Globus pallidus (tissue), 1 donor: ENCODE measurements around the gene NUP98.
"Not testable (repeated sequence)": the region's sequence is repeated elsewhere in the genome, so short reads cannot be mapped to it uniquely, and the experiment has no call there.

ENCODE experiments used
- DNase-seq: peaks from one replicate; pipeline ENCODE4 v3.0.0-alpha.2; 2015; ENCODE audit warnings: low spot score

Gene NUP98

DNA sequence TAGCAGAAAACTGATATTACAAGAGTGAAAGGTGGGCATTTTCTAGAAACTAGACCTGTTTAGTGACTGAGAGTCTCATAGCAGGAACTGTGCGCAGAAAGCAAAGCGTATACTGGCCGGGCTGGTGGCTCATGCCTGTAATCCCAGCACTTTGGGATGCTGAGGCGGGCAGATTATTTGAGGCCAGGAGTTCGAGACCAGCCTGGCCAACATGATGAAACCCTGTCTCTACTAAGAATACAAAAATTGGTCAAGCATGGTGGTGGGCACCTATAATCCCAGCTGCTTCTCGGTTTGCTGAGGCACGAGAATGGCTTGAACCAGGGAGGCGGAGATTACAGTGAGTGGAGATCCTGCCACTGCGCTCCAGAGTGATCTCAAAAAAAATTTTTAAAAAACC is 1.8 kb upstream of the NUP98 start:
- DNase-seq: no peak

DNA sequence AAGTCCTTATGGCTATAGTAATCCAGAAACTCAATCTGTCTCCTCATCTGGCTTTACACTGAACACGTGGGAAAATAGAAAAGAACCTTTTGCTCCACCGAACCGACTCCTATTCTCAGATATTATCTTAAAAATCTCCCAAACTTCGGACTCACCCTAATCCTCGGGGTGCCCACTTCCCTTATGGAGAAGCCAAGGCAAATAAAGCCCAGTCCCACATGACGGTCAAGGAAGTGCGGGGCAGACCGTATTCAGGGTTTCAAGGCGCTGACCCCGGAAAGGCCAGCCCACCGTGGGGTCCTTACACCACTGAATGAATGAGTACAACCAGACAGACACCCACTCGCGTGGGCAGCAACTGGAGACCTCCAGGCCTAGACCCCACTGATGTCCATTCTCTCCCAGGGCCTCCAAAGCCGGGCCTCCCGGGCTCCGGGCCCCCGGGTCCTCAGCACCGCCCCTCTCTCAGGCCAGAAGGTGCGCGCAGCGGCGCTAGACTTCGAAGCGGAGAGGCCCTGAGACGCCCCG is 489 bp downstream of the NUP98 start:
- DNase-seq: no peak

GRCh38 chr11:3796346-3796745 is 1.0 kb downstream of the NUP98 start:
- DNase-seq: no peak

- DNase-seq: no peak
Observed at GRCh38 chr11:3796002-3796311, 1.4 kb downstream of the NUP98 start.

DNA sequence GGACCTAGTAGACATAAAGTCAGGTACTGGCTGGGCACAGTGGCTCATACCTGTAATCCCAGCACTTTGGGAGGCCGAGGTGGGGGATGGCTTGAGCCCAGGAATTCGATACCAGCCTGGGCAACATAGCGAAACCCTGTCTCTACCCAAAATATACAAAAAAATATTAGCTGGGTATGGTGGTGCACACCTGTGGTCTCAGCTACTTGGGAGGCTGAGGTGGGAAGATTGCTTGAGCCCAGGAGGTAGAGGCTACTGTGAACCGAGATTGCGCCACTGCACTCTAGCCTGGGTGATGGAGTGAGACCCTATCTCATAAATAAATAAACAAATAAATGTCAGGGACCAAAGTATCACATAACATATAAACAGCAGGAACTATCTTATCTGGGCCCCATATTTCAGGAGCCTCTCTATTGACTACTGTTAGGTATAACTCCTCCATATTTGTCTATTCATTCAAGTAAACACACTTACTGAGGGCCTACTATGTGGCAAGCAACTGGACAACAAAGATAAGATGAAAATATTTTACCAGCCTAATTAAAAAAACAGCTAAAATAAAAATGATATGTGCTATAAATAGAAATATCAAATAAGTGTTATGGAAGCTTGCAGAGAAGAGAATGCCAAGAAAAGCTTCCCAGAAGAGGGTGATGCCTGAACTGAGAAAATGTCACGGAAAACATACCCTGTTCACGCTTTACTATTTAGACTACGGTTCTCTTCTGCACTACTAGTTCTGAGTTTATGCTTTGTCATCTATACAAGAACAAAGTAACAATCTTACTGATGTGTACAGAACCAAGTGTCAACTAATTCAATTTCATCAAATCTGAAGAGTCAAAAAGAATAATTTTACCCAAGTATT is 2.0 kb downstream of the NUP98 start:
- no peak for DNase-seq

DNA sequence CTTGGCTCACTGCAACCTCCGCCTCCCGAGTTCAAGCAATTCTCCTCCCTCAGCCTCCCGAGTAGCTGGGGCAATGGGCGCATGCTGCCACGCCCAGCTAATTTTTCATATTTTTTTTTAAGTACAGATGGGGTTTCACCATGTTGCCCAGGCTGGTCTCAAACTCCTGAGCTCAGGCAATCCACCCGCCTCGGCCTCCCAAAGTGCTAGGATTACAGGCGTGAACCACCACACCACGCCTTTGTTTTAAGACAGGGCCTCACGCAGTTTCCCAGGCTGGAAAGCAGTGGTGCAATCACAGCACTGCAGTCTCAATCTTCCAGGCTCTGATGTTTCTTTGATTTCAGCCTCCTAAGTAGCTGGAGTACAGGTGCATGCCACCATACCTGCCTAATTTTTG is 3.0 kb downstream of the NUP98 start:
- not testable (repeated sequence) for DNase-seq

GRCh38 chr11:3786781-3787428 is 10.4 kb downstream of the NUP98 start:
- DNase-seq: no peak

DNA sequence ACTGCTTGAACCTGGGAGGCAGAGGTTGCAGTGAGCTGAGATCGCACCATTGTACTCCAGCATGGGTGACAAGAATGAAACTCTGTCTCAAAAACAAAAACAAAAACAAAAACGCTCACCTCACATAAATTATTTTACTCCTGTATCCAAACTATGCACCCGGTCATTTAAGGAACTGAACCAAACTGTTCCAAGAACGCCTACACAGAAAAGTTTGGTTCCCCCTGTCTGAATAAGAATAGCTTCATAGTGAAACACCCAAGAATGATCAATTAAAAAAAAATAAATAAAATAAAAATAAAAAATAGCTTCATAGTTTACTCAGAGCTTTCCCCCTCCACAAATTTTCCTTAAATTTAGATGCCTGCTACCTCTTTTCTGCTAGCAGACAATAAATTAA is 13.7 kb downstream of the NUP98 start:
- no peak for DNase-seq

DNA sequence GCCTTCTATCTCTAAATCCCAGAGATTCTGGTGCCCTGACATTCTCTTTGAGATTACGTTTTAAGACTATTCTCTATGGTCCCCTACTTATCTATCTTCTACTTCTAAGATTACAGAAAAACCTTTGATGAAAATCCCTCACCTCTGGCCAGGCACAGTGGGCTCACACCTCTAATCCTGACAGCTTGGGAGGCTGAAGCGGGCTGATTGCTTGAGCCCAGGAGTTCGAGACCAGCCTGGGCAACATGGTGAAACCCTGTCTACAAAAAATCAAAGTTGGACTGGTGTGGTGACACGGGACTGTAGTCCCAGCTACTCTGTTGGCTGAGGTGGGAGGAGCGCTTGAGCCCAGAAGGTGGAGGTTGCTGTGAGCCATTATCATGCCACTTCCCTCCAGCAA is 14.4 kb downstream of the NUP98 start:
- DNase-seq: no peak

- no peak for DNase-seq
Observed at GRCh38 chr11:3781423-3781822, 15.9 kb downstream of the NUP98 start.

DNA sequence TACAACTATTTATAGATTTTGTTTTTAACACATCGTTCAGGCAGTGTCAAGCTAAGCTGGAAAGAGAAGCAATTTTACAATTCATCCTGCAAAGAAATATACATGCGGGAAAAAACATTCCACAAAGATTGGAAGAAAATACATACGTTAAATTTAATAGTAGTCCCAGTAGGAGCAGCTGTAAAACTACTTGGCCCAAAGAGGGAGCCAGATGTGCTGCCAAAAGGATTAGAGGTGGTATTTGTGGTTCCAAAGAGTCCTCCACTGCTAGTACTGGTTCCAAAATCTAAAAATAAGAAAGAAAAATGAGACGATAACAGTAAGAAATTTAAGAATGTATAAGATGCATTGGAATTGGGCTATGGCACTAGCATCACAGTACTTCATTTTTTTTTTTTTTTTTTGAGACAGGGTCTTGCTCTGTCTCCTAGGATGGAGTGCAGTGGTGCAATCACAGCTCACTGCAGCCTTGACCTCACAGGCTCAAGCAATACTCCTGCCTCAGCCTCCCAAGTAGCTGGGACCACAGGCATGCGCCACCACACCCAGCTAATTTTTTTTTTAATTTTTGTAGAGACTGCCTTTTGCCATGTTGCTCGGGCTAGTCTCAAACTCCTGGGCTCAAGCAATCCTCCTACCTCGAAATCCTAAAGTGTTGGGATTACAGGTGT is 21.5 kb downstream of the NUP98 start:
- DNase-seq: no peak

DNA sequence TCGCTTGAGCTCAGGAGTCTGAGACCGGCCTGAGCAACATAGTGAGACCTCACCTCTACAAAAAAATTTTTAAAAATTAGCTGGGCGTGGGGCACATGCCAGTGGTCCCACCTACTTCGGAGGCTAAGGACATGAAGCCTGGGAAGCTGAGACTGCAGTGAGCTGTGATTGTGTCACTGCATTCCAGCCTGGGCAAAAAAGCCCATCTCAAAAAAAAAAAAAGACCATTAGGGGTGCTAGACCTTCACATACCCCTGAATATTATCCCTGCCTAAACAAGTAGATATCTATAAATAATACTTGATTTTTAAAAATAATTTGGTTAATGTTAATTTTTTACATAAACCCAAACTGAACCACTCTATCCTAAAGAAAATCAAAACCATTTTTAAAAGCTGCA is 24.2 kb downstream of the NUP98 start:
- DNase-seq: no peak

GRCh38 chr11:3767536-3767935 is 29.8 kb downstream of the NUP98 start:
- no peak for DNase-seq

GRCh38 chr11:3766836-3767235 is 30.5 kb downstream of the NUP98 start:
- not testable (repeated sequence) for DNase-seq

DNA sequence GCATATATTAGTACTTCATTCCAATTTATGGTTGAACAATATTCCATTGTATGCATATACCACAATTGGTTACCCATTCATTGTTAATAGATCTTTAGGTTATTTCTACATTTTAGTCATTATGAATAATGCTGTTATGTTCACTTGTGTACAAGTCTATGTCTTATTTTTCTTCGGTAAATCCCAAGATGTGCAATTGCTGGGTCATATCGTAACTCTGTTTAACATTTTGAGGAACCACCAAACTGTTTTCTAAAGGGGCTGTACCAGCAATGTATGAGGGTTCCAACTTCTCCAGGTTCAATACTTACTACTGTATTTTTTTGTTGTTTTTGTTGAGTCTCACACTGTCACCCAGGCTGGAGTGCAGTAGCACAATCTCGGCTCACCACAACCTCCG is 33.1 kb downstream of the NUP98 start:
- DNase-seq: no peak

- no peak for DNase-seq
Observed at GRCh38 chr11:3755151-3755550, 42.2 kb downstream of the NUP98 start.

- no peak for DNase-seq
Observed at GRCh38 chr11:3753110-3753509, 44.2 kb downstream of the NUP98 start.

- no peak for DNase-seq
Observed at GRCh38 chr11:3747704-3748103, 49.6 kb downstream of the NUP98 start.

DNA sequence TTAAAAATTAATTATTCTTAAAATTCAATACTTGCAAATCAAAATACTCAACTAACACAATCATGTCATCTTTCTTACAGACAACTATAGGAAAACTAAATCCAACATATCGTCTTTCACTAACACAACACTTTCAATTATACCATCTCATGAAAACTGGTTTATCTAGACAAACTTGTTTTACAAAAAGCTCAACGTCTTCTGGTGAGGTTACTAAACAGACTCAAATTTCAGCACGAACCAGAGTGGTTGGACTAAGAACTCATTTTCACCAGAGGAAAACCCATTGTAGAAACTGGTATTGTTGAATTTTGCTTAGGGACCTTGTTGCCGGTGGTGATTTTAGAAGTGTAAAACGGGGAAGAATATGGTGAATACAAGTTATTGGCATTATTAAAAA is 52.2 kb downstream of the NUP98 start:
- no peak for DNase-seq

DNA sequence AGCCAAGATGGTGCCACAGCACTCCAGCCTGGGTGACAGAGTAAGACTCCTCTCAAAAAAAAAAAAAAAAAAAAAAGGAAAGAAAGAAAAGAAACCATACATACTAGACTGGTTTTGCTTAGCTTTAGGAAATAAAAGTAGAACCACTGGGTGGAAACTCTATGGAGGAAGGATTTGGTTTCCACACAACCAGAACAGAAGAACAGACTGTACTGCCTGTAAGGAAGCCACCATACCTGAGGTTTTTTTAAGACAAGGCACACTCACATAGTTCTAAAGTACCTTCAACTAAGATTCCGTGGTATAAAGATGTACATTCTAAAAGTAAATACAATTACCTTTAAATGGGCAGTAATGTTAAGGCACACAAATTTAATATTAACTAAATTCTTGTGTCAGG is 58.6 kb downstream of the NUP98 start:
- DNase-seq: no peak

GRCh38 chr11:3738241-3738640 is 59.1 kb downstream of the NUP98 start:
- no peak for DNase-seq

DNA sequence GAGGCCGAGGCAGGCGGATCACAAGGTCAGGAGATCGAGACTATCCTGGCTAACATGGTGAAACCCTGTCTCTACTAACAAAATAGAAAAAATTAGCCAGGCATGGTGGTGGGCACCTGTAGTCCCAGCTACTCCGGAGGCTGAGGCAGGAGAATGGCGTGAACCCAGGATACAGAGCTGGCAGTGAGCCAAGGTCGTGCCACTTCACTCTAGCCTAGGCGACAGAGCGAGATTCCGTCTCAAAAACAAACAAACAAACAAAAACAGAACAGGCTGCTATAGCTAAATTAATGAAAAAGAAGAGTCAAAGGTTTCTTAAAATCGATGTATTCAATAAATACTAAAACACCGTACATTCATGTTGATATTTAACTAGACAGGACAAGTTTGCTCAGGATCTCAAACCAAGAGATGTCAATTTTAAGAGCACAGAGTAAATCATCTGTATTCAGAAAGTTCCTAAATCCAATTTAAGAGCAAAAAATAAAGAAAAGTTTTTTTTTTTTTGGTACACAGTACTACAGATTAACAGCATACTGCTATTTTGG is 59.9 kb downstream of the NUP98 start:
- no peak for DNase-seq

DNA sequence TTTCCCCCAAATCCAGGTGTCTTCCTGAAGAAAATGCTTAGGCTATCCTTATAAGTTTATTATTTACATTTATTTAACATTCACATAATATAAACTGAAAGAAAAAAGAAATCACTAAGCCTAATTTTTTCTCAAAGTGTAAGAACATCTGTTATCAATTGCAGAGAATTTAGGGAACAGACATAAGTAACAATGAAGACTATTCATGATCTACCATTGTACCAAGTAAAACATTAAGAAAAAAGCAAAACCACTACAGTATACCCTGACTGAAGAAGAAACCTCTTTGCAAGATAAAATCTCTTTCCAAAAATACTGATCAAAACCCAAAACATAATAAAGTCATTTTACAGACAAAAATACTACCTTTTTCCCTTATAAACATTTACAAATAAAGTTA is 60.5 kb downstream of the NUP98 start:
- no peak for DNase-seq
